Small intestine (tissue), 7 donors: ENCODE data around the gene ITPR1. TPM values are rescaled to one million over a fixed set of nuclear protein-coding genes. Genes with fewer than 3 reads are reported as not detected.

Experiments used
- DNase-seq, 2 donors: peaks; one replicate each; pipeline versions ENCODE4 v3.0.0 to v3.0.0-alpha.2; 2013
- FAIRE-seq: peaks from 2 replicates; lab custom pipeline; 2012; peaks lifted over from hg19 to GRCh38; lab: Jason Lieb, UNC
- H3K27ac ChIP-seq, 3 donors: one replicate each; pipeline ENCODE4 v1.5.1; 2013; ENCODE audit warnings: low read length in 2 of 3, mild to moderate bottlenecking in 2 of 3, control low read depth in 1 of 3, inconsistent platforms in 1 of 3, low read depth in 1 of 3, moderate library complexity in 1 of 3
- H3K27me3 ChIP-seq, 3 donors: one replicate each; pipeline ENCODE4 v1.6.1; 2013; ENCODE audit warnings: low read length in 3 of 3, inconsistent platforms in 1 of 3; ENCODE audit not compliant: control insufficient read depth in 3 of 3, insufficient read depth in 3 of 3
- H3K36me3 ChIP-seq, 3 donors: one replicate each; pipeline ENCODE4 v1.6.1; 2013; ENCODE audit warnings: low read length in 3 of 3, inconsistent platforms in 1 of 3, low read depth in 1 of 3, mild to moderate bottlenecking in 1 of 3, moderate library complexity in 1 of 3; ENCODE audit not compliant: control insufficient read depth in 3 of 3, insufficient read depth in 2 of 3
- H3K4me1 ChIP-seq, 3 donors: one replicate each; pipeline ENCODE4 v1.6.1; 2013; ENCODE audit warnings: low read length in 2 of 3, inconsistent platforms in 1 of 3, low read depth in 1 of 3, mild to moderate bottlenecking in 1 of 3, moderate library complexity in 1 of 3; ENCODE audit not compliant: control insufficient read depth in 3 of 3, insufficient read depth in 2 of 3
- H3K4me3 ChIP-seq, 3 donors: one replicate each; pipeline ENCODE4 v1.5.1; 2013; ENCODE audit warnings: low read length in 3 of 3, control low read depth in 1 of 3, inconsistent platforms in 1 of 3, low read depth in 1 of 3, mild to moderate bottlenecking in 1 of 3, moderate library complexity in 1 of 3
- H3K9me3 ChIP-seq, 2 donors: one replicate each; pipeline ENCODE4 v1.6.1; 2013; ENCODE audit warnings: low read depth in 1 of 2, low read length in 1 of 2; ENCODE audit not compliant: control insufficient read depth in 2 of 2, insufficient read depth in 1 of 2
- WGBS, 3 donors: extraction: QIAGEN DNeasy Blood & Tissue Kit; methylation state at CpG; one replicate each; pipeline ENCODE4 v1.1.7; 2013; 5-methylcytosine and 5-hydroxymethylcytosine counted together
- polyA plus RNA-seq, 4 donors: library from polyadenylated mRNA; stranded (reverse) in 3 of 4; unstranded in 1 of 4; fragments of 200-250 nt in 3 of 4; fragments of 120-200 nt in 1 of 4; gene quantifications; one replicate each; pipeline versions ENCODE4 v1.2.1 to v1.2.3, GENCODE V29; 2013
- donor health status: healthy with polysubstance abuse.
- donor health status: control.
- donor health status: control.
- donor health status: Bipolar disorder and iron deficiency.
- donor health status: healthy.

Gene ITPR1
- polyA plus RNA-seq, 4 donors = 0.89 to 13.8 (median 5.1) TPM

DNA sequence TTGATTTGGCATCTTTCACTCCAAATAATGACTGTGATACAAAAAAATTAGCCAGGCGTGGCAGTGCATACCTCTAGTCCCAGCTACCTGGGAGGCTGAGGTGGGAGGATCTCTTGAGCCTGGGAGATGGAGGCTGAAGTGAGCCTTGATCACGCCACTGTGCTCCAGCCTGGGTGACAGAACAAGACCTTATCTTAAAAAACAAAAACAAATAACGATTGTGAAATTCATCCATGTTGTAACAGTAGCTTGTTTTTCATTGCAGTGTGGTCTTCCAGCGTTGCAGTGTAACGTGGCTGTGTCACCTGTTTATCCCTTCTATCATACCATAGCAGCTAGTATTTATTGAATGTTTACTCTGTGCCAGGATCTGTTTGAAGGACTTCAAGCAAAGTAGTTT, 120.9 kb downstream of the ITPR1 start:
- Histone ChIP-seq H3K4me3 (no peak overlapping the region), H3K27ac (no peak overlapping the region), H3K9me3 (no peaks in the 10 kb centered on the region), H3K36me3 (no peaks in the 10 kb centered on the region), H3K27me3 (no peaks in the 10 kb centered on the region), H3K4me1 (peaks cover 0 to 2% (median 0%) of the 10 kb centered on the region in 3 donors)
- no peak for FAIRE-seq
- 79 to 85% (median 85%) methylated on average over 5 of the region's 5 CpGs for WGBS, 3 donors
- DNase-seq = no peak

DNA sequence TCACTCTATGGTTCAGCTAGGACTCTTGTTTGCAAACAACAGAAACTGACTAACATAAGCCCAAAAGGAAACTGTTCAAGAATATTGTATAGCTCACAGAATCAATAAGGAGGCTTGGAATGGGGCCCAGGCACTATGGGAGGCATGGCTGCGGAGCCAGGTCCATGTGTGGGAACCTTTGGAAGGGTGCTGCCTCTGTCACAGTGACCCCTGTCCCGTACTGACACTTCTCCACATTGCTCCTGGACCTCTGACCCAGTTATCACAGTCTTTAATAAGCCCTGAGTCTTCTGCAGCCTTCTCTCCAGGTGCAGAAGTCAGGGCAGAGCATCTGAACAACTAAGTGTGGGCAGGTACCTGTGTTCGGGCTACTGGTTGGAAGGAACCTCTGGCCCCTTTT, 121.8 kb downstream of the ITPR1 start:
- no peak for FAIRE-seq
- DNase-seq = peak in 1 of 2 donors; percentile 57
- WGBS, 3 donors = 44 to 80% (median 57%) methylated on average over 3 of the region's 3 CpGs
- Histone ChIP-seq H3K9me3 (no peaks in the 10 kb centered on the region), H3K36me3 (no peaks in the 10 kb centered on the region), H3K27me3 (no peaks in the 10 kb centered on the region), H3K4me1 (peaks cover 0 to 2% (median 0%) of the 10 kb centered on the region in 3 donors), H3K27ac (no peak overlapping the region), H3K4me3 (no peak overlapping the region)

DNA sequence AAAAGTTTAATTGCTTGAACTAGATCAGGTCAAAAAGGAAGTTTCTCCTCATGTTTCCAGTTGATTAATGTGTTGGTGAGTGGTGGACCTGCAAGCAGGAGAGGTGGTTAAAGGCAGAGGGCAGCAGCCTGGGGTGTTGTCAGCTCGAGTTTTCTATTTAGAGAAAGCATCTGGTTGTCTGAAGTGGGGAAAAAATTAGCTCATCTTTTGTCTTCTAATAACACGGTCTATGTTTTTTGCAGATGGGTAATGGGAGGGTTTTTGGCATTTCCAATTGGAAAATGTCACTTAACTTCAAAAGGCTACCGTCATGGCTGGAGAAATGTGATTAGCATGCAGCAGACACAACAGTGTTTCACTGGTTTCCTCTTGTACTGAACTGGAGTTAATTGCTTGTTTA, 122.6 kb downstream of the ITPR1 start:
- Histone ChIP-seq H3K4me1 (peaks cover 0 to 2% (median 0%) of the 10 kb centered on the region in 3 donors), H3K27me3 (no peaks in the 10 kb centered on the region), H3K9me3 (no peaks in the 10 kb centered on the region), H3K36me3 (no peaks in the 10 kb centered on the region), H3K27ac (no peak overlapping the region), H3K4me3 (no peak overlapping the region)
- no peak for DNase-seq
- WGBS, 3 donors = 47 to 72% (median 48%) methylated on average over 3 of the region's 3 CpGs
- FAIRE-seq = no peak

GRCh38 chr3:4623421-4623999, 130.4 kb downstream of the ITPR1 start:
- no peaks in the 10 kb centered on the region for H3K27me3 ChIP-seq
- DNase-seq (no peak), FAIRE-seq (no peak)
- no peaks in the 10 kb centered on the region for H3K9me3 ChIP-seq
- no peaks in the 10 kb centered on the region for H3K4me1 ChIP-seq
- WGBS, 3 donors = 76 to 87% (median 81%) methylated on average over 4 of the region's 4 CpGs
- H3K36me3 ChIP-seq = no peaks in the 10 kb centered on the region
- H3K27ac ChIP-seq = no peak overlapping the region
- H3K4me3 ChIP-seq = no peak overlapping the region

DNA sequence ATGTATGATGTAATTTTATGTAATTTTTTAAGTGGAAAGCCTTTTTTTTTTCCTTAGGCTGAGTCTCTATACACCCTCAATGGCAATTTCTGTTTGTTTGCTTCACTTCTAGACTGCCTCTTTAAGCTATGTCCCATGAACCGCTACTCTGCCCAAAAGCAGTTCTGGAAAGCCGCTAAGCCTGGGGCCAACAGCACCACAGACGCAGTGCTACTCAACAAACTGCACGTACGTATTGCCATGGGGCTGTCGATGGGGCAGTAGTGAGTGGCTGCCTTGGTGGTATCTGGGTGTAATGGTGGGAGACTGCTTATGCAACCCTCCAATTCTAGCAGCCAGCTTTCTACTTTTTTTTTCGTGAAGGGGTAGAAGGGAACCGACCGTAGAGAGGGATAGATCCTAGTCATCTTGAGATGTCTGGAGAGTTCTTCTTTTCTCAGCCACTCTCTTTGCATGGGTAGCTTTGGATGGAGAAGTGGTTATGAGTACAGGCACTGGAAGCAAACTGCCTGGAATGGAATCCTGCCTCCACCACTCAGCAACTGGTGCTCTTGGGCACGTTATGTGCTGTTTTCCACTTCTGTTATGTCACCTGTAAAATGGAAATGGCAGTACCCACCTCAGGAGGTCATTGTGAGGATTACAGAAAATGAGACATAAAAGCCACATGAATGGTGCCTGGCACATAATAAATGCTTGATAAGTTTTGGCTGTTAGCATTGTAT, 134.7 kb downstream of the ITPR1 start:
- Histone ChIP-seq H3K4me3 (no peak overlapping the region), H3K27ac (no peak overlapping the region), H3K4me1 (no peaks in the 10 kb centered on the region), H3K27me3 (peaks cover 0 to 2% (median 0%) of the 10 kb centered on the region in 3 donors), H3K9me3 (no peaks in the 10 kb centered on the region), H3K36me3 (no peaks in the 10 kb centered on the region)
- FAIRE-seq (no peak), DNase-seq (no peak)
- 90 to 93% (median 92%) methylated on average over 10 of the region's 10 CpGs for WGBS, 3 donors

- H3K9me3 ChIP-seq = no peaks in the 10 kb centered on the region
- no peak overlapping the region for H3K4me3 ChIP-seq
- FAIRE-seq (no peak), DNase-seq (no peak)
- no peaks in the 10 kb centered on the region for H3K36me3 ChIP-seq
- H3K27me3 ChIP-seq = peaks cover 0 to 2% (median 0%) of the 10 kb centered on the region in 3 donors
- H3K4me1 ChIP-seq = no peaks in the 10 kb centered on the region
- 76 to 88% (median 83%) methylated on average over 9 of the region's 9 CpGs for WGBS, 3 donors
- H3K27ac ChIP-seq = no peak overlapping the region
Measured at GRCh38 chr3:4629095-4630007, 136.2 kb downstream of the ITPR1 start.

- 64 to 74% (median 66%) methylated on average over 10 of the region's 10 CpGs for WGBS, 3 donors
- no peak overlapping the region for H3K4me3 ChIP-seq
- H3K27ac ChIP-seq = no peak overlapping the region
- no peaks in the 10 kb centered on the region for H3K9me3 ChIP-seq
- H3K27me3 ChIP-seq = peaks cover 0 to 5% (median 0%) of the 10 kb centered on the region in 3 donors
- H3K4me1 ChIP-seq = no peaks in the 10 kb centered on the region
- H3K36me3 ChIP-seq = no peaks in the 10 kb centered on the region
- DNase-seq = peak; percentile 56 to 63
- FAIRE-seq = no peak
Measured at GRCh38 chr3:4633078-4634004, 140.2 kb downstream of the ITPR1 start.
